SHP77 (cell line): ENCODE data around the gene AKNA.

Experiments
- DNase-seq, 2 experiments: peaks; one replicate each; lab custom pipeline; 2025; lab: John Stamatoyannopoulos, UW

AKNA gene

GRCh38 chr9:114416906-114417305, 29.1 kb upstream of the AKNA start:
- no peak for DNase-seq

GRCh38 chr9:114416290-114416689, 28.5 kb upstream of the AKNA start:
- DNase-seq, result no peak

- DNase-seq, result no peak
These were observed 26.6 kb upstream of the AKNA start for GRCh38 chr9:114414346-114414745.

- DNase-seq, result no peak
These were observed 26.1 kb upstream of the AKNA start for GRCh38 chr9:114413861-114414301.

DNA sequence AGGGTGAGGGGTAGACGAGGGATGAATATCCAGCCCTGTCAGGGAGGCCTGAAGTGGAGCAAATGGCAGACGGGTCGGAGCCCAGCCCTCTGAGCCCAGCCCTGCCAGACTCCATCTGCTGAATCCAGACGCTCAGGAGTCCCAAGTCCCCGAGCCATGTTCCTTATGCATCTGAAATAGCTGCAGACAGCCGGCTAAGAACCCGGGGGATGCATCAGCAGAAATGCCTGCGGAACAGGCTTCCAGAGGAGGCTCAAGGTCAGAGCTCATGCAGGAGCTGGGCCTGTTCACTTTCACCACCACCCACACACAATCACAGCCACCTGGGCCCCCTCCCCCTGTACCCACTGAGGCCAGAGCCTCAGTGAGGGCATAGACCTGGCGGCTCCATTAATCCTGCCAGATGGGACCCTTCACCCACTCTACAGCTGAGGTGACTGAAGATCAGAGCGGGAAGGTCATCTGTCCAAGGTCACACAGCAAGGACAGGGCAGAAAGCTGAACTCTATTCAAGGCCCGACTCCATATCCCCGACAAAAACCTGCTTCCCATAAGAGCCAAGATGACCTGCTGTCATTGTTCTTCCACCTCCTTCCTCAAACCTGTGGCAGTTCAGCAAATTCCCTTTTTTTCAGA, 24.4 kb upstream of the AKNA start:
- no peak for DNase-seq

DNA sequence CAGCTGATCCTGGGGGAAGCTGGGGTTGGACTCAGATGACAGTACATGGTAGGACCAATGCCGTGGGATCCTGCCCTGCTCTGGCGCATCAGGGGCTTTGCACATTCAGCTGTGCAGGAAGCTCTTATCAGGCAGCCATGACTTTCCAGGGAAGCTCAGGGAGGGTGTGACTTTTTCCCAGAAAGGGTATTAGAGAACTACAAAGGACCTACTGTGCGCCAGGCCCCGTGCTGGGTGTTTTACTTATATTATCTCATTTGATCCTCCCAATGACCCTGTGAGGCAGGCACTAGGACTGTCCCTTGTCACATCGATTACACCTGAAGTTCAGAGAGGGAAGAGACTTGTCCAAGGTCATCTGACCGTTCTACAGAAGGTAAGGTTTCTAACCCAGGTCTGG, 23.7 kb upstream of the AKNA start:
- no peak for DNase-seq

- DNase-seq, result no peak
These were observed 23.1 kb upstream of the AKNA start for GRCh38 chr9:114410910-114411309.

GRCh38 chr9:114409842-114410241, 22.1 kb upstream of the AKNA start:
- DNase-seq, result no peak

DNA sequence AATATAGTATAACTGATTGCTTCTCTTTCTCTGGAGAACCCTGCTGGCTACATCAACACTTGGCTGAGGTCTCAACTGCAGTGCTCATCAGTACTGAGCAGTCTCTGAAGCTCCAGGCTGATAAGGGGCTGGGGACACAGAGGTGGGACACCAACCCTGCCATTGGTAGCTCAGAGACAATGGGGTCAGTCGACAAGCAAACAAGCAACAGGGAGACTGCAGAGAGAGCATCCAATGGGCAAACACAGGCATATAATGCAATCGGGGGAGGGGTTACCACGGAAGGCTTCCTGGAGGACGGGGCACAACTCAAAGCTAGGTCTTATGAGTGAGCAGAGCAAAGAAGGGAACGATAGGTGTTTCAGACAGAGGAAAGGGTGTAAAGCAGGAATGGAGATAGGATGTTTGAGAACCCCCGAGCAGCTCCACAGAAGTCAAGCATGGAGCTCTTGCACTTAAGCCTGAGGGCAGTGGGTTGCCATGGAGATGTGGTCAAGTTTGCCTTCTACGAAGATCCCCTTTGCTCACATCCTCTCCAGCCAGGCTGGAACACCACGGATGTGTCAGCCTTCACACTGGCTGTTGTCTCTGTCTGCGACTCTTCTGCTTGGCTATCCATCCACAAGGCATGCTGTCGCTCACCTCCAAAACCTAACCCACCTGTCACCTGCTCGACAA, 21.5 kb upstream of the AKNA start:
- no peak for DNase-seq

DNA sequence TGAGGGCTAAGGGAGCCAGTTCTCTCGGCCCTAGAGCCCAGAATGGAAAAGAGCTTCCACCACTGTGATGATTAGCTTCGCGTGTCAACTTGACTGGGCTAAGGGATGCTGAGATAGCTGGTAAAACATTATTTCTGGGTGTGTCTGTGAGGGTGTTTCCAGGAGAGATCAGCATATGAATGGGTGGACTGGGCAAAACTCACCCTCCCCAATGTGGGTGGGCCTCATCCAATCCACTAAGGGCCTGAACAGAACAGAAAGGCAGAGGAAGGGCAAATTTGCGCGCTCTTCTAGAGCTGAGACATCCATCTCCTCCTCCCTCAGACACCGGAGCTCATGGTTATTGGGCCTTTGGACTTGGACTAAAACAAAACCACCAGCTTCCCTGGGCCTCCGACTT, 20.9 kb upstream of the AKNA start:
- DNase-seq, result no peak

DNA sequence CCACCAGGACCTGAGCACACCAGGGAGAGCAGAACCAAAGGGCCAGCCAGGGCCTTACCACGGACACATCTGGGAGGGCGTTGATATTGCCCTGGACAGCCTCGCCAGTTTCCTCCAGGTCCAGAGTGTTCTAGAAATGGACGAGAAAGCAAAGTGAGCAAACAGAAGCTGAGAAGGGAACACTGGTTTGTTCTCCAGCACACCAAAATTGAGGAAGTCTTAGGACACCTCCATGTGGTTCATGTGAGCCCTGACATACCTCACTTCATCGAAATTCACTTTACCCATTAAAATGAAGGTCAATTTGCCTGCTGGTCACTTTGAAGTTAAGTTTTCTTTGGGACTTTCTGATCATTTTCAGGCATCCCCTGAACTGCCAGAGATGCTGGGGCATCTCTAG, 20.1 kb upstream of the AKNA start:
- DNase-seq, result no peak

- no peak for DNase-seq
These were observed 18.7 kb upstream of the AKNA start for GRCh38 chr9:114406441-114406840.

- DNase-seq, result peak; percentile 71 to 74
These were observed 17.7 kb upstream of the AKNA start for GRCh38 chr9:114405294-114406034.

- DNase-seq, result no peak
These were observed 16.7 kb upstream of the AKNA start for GRCh38 chr9:114404531-114404930.

DNA sequence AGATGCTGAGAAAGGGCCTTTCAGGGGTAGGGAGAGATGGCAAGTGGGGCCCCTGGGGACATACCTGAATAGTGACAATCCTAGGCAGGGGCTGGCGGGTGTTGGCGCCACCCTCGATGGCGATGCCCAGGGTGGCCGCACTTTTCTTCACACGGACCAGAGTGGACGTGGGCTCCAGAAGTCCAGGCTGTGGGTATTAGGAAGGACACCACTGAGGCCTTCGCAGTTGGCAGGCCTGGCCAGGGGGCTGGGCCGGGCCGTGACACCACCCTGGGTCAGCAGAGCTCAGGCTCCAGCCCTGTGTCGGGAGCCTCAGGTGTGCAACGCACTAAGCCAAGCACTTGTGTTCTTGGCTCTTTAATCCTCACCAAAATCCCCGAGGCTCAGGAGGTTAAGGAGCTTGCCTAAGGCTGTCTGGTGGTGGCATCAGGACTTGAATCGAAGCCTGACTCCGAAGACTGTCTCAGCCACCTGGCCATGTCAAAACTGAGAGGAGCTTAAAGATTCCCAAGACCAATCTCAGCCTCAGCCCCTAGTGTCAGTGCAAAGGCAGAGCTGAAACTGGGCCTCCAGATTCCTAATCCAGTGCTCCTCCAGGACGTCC, 15.5 kb upstream of the AKNA start:
- no peak for DNase-seq

DNA sequence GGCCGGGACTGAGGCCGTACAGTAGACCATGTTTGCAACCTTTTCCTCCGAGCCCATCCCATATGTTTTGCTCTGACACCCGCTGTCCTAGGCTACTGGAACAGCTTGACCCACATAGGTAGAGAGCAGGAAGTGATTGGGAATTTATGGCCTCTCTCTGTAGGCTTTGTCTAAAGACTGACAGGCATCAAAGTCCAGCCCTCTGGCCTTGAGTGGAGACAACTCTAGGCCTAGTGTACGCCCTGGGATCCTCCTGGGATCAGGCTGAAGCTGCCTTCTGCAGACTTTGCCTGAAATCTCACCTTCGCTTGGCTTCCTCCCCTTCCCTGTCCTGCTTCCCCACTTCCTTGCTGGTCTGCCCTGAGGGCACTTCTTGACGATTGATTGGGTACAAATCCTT, 13.6 kb upstream of the AKNA start:
- DNase-seq, result no peak

- no peak for DNase-seq
These were observed 13.0 kb upstream of the AKNA start for GRCh38 chr9:114400772-114401171.

DNA sequence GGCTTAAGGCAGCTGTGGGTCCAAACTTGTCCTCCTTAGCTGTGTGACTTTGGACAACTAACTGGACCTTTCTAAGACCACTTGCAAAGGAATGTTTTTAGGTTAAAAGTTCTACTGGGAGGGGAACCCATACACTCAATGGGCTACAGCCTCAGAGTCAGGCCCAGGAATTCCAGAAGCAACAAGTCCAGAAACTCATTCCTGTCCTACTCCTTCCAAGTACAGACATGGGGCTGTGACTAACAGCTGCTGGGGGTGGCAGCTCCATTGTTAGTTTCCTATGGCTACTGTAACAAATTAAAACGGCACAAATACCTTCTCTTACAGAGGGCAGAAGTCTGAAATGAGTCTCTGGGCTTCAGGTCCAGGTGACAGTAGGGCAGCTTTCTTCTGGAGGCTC, 12.4 kb upstream of the AKNA start:
- no peak for DNase-seq

DNA sequence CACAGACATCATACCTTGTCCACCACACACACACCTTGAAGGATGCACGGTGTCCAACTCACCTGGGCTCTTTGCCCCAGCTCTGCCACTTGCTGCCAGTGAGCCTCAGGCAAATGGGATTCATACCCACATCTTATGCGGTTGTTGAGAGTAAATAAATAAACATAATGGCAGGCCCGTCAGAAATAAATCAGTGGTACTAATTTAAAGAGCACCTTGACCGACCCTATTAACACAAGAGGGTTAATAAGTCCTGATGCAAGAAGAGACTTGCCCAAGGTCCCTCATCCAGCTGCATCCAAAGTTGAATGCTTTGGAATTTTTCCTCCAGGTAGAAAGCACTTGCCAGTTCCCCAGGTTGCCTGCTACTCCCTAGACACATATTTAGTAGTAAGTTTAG, 11.6 kb upstream of the AKNA start:
- no peak for DNase-seq

DNA sequence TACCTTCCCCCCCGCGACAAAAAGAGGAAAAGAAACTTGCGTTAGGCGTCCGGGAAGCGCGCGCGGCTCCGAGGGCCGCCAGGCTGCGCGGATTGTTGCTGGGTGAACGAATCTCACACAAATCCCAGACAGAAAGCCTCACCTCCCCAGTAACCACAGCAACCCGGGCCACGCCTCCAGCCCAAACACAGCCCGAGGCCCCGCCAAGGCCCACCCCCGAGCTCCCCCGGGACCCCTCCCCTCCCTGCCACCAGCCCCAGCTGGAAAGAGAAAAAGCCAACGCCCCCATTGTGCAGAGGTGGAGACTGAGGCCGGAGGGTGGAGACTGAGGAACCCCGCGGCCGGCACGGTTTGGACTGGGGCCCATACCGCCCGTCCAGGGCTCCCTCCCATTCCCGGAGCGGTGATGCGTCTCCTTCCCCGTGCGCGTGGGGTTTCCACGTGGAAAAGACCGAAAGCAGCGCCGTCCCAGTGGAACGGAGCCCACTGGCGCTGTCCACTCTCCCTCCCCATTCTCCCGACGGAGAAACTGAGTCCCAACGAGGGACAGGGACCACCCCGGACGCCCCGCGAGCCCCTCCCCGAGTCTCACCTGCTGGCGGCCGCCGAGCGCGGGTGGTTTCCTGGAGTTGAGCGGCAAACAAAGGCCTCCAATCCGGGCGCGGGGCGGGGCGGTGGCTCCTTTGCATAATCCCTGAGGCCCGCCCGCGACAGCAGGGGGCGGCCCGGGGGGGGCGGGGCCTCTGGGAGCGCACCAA, 10.2 kb upstream of the AKNA start:
- peak; percentile 89 to 95 for DNase-seq

DNA sequence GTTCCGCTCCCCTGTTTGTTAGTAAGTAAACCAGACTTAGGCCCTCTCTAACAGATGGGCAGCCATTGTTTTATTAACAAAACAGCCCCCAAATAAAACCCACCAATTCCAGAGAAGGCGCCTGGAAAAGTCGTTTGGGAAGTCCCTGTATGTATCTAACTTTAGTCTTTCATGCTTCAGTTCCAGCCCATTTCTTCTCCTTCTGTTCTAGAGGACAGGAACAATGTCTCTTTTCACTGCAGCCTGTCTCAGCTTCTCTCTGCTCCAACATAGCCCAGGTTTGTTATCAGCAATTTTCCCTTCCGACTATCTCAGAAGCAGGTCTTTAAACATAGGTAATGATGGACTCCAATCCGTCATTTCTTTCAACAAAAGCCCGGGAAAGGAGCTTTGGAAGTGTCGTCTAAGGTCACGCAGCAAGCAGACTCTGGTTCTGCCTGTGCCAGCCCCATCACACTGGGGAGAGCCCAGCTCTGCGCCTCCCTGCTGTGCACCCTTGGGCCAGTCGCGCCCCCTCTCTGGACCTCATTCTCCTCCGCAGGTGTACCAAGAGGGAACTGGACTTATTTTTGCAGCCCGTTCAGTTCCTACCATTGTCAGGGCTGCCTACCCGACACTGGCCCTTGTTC, 9.6 kb upstream of the AKNA start:
- DNase-seq, result no peak
